HG03103 (cell line): ENCODE results near the gene B4GAT1.

Experiments used
- ATAC-seq: cut with Tn5 transposase; IDR thresholded peaks from one replicate; pipeline ENCODE4 v1.9.1; 2021; ENCODE audit warnings: low read depth; ENCODE audit not compliant: unreplicated experiment

B4GAT1 gene

DNA sequence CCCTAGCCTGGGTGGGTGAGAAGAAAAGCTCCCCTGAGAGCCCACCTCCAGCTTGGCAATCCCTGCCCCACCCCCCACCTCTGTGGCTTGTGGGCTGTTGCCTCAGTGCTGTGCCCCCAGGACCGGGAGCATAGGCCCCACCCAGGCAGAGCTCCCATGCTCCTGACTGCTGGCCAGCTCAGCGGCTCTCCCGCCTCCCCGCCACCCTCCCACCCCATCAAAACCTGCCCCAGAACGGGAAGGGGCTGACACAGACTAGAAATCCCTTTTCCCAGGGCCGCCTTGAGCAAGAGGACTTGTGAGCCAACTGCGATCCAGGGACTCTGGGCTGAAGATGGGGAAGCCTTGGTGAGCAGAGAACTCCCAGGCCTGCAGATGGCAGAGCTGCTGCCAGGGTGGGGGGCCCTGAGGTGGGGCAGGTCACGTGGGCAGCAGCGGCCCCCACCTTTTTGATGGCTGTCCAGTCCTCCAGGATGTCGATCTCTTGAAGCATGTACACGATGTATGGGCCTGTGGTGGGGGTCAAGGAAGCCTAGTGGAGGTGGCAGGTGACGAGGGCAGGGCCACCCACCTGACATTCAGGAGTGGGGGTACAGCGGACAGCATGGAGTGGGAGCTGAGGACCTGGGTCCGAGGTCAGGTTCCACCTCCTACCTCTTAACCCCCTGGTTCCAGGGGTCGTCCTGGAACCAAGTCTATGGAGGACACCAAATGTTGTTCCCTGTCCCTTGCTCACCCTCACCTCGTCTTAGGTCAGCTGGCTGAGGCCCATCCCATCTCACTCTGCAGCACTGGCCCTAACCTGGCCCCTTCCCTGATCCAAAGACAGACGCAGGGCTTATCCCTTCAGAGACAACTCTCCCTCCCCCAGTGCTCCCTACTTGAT is 8.9 kb downstream of the B4GAT1 start:
- ATAC-seq, result no peak

DNA sequence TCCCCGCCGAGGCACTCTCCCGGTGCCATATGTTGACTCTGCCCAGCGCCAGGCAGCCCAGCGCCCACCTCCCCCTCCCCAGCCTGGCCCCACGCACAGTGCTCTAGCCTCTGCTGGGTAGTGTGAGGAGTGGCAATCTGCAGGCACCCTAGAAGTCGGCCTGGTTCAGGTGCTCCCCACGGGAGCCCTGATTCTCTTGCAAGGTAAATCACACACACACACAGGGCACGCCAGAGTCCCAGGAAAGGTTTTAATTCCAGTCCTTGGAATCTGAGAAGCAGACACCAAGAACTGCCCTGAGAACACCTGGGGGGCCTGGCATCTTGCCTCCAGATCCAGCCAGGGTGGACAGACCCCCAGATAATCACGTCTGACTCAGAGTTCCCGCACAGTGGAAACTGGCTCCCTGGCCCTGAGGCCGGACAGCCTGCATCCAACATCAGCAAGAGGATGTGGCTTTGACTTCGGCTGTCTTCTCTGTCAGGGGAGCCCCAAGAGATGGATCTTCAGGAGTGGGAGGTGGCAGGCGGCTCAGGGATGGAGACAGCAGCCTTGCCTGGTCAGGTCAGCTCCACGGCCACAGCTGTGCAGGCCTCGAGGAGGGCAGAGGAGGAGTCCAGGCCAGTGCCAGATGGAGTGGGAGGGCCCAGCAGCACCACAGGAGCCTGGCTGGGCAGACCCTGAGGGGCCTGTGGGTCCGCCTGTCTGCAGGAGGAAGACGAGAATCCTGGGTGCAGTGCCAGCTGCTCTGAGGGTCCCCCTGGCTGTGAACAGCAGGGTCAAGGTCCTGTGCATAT is 10.1 kb downstream of the B4GAT1 start:
- ATAC-seq, result no peak

DNA sequence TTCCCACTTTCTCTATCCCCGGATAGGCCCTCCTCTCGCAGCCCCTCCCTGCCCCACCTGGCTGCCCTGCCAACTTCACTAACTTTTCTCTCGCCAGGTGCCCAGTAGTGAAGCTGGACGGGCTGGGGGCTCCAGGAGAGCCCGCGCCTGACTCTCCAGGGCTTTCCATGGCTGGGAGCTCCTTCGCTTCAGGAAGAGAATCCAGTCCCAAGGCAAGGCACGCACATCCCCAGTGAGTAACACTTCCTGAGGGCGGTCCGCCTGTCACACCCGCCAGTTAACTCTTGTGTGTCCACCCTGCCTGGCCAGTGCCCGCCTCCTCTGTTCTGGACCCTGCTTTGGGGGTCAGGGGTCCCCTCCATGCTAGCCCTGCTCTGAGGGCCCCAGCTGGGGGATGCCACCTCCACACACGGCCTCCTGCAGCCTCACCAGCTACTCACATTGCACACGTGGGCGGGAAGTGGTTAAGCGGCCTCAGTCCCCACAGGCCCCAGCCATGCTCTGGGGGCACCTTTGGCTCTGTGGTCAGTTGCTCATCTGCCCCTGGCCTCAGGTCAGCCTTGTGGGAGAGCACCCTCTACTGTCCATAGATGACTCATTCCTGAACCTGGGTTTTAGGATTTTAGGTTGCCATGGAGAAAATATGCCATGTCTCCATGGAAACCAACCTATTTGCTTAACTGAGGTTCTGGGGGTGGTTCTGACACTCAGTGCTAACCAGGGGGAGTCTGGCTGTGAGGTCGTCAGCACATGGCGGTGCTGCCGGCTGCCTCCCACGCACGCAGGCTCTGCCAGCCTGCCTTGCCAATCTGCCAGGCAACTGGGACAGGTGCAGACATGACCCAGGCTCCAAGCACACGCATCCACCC is 11.0 kb downstream of the B4GAT1 start, which contains the start of gene RIN1:
RIN1 (minus strand) TSS at position 201 of the 869 bp plus-strand sequence; CDS start at position 169, 32 bp downstream.
- no peak for ATAC-seq

DNA sequence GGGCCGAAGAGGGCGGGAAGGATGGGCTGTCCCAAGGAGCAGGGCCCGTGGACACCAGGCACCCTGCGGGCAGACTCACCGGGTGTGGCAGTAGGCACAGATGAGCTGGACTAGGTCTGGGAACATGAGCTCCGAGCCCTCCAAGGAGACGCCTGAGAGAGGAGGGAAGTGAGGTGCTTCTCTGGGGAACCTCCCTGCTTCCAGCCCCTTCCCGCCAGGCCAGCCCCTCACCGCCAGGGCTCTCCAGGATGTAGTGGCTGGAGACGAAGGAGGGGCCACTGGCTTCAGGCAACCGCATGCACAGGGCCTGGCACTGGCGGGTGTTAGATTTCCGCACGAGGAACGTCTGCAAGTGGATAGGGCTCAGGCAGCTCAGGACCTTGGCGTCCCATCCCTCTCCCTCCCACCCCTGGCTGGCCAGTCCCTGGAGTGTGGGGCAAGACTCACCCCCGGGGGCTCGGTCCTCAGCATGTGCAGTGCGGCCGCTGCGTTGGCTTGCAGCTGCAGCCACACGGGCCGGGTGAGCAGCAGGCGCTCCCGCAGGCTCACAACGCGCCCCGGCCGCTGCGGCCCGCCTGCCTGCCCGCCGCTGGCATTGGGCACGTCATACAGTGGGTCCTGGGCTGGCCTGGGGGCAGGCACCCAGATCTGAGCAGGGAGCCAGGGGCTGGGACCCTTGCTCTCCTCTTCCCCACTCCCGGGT is 11.7 kb downstream of the B4GAT1 start:
- ATAC-seq, result no peak

DNA sequence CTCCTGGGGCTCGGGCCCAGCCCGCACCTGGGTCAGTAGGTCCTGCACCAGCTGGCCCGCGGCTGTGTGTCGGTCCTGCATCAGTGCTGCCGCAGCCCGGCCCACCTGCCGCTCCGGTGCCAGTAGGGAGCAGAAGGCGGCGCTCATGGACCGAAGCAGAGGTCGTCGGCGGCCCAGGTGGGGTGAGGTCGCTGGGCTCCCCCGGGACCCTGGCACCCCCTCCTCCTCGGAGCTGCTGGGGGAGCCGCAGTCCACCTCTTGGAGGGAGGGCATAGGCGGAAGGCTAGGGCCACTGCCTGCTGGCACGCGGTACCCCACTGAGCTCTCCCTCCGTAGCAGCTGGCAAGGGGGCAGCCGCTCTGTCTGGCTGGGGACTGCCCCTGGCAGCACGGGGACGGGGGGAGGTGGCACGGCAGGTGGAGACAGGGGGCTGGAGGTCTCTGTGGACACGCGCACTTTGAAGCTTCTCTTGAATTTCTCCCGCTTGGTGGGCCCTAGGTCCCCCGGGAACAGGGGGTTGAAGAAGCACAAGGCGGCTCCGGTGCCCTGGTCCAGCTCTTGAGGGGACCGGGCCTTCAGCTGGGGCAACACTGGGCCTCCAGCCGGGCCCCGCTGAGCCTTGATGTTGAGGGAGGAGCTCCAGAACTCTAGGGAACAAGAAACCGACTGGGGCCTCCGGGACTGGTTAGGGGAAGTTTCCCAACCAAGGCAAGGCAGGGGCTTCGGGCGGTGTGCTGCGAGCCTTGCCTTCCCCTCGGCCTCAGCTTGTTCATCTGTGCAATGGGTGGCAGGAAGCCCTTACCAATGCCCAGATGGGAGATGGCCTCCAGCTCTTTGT is 12.6 kb downstream of the B4GAT1 start:
- no peak for ATAC-seq

DNA sequence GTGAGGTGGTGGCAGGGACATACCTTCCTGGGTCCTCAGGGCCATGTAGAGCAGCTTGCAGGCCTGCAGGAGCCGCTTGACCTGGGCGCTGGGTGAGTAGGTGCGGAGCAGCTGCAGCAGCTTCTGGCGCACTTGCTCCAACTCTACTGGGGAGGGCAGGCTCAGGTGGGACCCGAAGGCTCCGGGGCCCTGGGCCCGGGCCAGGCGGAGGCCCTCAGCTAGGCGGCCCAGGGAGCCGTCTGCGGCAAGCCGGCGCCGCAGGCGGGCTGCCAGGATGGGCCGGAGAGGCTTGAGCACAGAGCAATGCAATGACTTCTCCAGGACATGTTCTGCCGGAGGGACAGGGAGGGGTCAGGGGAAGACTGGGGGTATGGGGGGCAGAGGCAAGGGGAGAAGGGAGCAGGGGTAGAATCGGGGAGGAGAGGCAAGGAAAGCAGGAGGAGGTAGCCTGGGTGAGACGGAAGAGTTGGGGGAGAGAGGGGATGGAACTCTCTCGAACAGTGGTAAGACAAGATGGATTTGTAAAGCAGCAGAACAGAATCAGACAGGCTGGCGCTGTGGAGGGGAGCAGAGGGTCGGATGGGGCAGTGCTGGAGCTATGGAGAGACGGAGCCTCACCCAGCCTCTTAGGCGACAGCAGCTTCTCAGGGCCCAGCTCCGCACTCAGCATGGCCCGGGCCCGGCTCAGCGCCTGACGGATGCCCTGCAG is 13.4 kb downstream of the B4GAT1 start:
- no peak for ATAC-seq

DNA sequence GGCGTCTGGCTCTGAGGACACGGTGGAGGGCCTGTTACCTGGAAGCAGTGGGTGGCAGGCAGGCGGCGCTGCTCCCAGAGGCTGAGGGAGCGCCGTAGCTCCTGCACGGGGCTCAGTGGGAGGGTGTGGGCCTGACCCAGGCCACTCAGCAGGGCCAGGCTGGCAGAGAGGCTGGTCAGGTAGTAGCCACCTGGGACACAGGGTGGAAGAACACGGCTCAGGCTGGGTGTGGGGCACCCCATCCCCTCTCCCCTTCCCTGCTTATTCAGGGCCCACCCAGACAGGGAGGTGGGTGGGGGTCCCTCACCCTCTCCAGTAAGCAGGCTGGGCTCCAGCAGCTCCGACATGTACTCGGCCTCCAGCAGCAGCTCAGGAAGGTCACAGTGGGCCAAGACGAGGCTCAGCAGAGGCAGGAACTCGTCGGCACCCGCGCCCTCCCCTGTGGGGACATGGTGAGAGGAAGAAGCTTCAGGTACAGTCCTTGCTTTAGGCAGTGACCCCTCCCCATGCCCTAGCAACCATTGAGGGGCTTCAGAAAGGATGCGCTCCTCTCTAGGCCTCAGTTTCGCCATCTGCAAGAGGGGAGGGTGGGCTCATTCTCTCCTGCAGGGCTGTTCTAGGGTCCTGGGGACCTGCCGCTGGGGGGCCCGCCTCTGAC is 14.1 kb downstream of the B4GAT1 start:
- ATAC-seq, result no peak

DNA sequence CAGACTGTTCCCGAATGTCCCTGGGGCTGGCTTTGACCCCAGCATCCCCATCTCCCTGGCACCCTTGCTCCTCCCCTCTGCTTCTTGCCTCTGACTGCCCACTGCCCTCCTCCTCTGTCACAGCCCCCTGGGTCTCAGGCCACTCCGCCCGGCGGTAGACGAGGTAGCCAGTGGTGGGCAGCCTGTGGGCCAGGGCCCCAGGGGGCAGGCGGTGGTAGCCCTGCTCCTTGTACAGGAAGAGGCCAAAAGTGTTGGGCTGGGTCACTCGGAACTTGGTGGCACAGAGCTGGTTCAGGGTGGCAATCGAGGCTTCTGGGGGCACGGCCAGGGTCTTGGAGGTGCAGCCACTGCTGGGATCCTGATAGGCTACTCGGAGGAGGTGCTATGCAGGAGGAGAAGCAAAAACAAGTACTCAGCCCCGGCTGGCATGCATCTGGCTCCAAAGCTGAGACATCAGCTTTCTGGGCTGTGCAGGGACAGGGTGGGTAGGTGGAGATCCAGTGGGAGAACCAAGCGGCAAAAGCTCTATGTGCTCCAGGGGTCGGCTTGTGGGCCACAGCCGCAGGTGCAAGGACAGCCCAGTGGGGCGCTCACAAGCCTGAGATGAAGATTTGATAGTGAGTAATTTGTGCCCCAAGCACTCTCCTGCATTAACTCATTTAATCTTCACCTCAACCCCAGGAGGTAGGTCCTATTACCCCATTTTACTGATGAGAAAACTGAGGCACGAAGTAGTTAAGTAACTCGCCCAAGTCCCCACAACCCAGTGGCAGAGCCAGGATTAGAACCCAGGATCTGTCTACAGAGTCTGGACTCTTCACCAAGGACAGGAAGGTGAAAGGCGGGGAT is 14.8 kb downstream of the B4GAT1 start:
- ATAC-seq, result no peak

DNA sequence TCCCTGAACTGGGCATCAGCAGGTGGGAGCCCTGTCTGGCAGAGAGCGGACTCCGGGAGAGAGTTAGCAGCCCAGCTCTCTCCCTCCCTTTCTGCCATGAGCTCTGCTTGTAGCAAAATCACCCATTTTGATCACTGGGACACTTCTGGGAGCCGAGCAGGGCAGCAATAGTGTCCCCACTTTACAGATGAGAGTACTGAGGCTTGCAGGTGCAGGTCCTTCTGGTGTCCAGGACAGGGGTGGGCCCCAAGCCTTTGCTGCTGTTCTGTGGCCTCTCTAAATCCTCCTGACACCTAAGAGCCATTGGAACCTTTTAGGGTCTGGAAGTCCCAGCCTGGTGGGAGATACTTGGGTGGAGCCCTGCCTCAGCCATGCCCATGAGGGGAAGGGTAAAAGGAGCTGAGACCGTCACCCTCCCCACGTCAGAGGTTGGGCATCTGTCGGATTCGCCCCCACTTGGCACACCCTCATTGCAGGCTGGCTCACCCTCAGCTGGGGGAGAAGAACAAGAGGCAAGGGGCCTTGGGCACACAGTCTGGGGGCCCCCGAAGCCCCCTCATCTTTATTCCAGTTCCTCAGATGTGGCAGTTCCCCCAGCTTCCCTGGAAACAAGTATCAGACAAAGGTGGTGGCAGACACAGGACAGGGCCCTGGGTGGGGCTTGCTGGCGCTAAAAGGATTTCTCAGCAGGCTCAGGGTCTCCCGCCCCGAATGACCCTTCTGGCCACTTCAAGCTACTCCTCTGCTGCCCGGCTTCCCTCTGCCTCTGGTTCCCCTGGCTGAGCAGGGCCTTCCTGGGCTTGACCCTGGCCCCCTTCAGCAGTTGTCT is 15.7 kb downstream of the B4GAT1 start:
- no peak for ATAC-seq

DNA sequence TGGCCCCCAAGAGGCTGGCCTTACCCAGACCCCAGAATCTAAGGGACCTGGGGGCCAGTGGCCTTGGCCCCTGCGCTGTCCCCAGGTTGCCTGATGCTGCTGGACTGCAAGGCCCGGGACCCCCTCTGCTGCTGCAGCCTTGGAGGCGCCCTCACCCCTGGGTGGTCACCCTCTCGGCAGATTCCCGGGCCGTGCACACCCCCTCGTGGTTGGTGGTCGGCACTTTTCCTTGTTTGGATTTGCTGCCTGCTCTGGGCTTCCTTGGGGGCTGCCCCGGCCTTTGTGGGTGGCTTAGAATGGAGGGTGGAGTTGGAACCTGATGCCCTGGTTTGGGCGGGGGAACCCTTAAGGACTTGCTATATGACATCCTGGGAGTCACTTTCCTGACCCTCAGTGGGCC is 16.5 kb downstream of the B4GAT1 start:
- ATAC-seq, result no peak

DNA sequence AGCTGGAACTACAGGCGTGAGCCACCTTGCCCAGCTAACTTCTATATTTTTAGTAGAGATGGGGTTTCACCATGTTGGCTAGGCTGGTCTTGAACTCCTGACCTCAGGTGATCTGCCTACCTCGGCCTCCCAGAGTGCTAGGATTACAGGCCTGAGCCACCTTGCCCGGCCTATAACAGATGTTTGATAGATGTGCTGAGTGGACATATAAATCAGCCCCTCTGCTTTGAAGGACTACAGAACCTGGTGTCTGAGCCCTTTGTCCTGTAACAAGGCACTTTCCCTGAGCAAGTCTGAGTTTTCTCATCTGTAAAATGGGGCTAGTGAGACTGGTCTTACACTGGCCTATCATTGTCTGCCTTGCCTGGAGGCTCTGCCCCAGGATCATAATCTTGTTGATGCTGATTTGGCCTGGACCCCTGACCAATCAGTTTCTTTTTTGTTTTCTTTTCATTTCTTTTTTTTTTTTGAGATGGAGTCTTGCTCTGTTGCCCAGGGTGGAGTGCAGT is 18.2 kb downstream of the B4GAT1 start:
- no peak for ATAC-seq

DNA sequence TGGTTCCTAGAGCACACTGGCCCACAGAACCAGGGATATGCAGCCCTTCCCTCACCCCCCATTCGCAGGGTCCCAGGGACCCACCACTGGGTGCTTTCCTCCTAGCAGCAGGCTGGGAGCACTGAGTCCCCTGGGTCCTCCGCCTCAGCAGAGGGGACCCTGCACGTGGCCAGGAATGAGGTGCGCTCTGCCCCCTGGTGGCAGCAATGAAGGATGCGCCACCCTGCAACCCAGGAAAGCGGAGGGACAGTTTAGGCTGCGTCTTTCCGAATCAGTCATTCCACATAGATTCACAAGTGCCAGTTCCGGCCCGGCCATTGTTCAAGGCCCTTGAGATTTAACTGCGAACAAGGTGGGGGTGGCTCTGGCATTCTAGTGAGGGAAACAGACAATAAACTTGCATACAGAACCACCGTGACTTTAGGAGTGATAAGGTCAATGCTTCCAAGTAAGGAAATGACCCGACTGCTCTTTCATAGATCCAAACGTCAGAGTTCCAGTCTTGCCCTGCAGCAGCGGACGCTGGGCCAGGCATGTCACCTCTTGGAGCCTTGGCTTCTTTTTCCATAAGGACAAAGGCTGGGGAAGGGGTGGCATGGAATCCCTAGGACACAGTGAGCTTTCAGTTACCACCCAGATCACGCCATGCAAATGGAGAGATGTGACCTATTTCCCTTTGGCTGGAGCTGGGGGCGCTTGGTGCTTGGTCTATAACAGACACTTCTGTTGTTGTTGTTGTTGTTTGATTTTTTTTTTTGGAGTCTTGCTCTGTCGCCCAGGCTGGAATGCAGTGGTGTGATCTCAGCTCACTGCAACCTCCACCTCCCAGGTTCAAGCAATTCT is 18.9 kb downstream of the B4GAT1 start:
- peak; percentile 63 for ATAC-seq

DNA sequence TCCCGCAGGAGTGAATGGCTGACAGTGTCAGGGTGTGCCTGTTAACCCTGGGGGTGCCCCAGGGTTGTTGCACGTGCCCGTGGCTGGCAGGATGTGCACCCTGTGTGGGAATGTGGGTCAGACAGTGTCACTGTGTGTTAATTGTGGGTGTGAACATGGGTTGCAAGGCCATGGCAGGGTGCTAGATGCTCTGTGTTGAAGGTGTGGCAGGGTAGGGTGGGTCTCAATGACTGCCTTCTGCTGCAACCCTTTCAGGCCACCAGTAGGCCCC is 19.5 kb downstream of the B4GAT1 start:
- no peak for ATAC-seq

DNA sequence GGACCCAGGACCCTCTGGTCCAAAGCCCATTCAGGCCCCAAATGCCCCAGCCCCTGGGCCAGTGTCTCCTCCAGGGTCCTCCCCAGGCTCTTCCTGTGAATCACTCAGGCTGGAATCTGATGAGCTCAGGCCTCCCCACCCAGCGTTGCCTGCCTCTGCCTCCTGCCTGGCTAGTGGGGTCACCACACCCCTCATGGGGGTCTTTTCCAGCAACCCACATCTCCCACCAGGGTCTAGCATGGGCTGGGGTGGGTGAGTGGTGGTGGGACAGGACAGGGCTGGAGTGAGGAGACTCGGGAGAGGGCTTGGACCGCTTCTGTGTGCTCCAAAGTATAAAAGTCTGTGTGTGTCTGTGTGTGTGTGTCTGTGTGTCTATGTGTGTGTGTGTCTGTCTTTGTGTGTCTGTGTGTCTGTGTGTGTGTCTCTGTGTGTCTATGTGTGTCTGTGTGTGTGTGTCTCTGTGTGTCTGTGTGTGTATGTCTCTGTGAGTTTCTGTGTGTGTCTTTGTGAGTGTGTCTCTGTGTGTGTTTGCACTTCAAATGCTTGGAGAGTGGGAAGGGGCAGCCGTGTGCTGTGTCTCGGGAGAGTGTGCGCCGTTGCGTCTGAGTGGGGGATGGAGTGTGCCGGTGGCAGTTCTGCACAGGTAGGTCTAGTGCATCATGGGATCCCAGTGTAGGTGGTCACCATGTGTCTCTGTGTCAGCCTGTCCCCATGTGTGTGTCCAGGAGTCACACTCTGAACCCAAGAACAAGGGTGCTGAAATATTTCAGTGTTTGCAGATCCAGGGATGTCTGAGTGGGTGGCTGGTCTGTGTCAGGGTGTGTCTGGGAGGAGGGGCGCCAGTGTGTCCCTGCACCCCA is 20.0 kb downstream of the B4GAT1 start:
- ATAC-seq, result no peak
